Effector memory CD4-positive, alpha-beta T cell (primary cell): ENCODE data around the gene SLC22A31.
"Not testable (repeated sequence)": the region's sequence is repeated elsewhere in the genome, so short reads cannot be mapped to it uniquely, and the experiment has no call there.

Experiments used
- DNase-seq, 3 donors: peaks; one replicate each; pipeline ENCODE4 v3.0.0-alpha.2; 2020
- H3K27ac ChIP-seq: 2 replicates; pipeline ENCODE4 v1.7.0; 2013; ENCODE audit warnings: mild to moderate bottlenecking, low read length, moderate library complexity; ENCODE audit not compliant: insufficient read depth, poor library complexity, severe bottlenecking
- H3K27me3 ChIP-seq: replicated peaks from 2 replicates; pipeline ENCODE4 v1.7.0; 2013; ENCODE audit warnings: mild to moderate bottlenecking, low read length; ENCODE audit not compliant: insufficient read depth, control insufficient read depth, poor library complexity, severe bottlenecking
- H3K36me3 ChIP-seq: 2 replicates; pipeline ENCODE4 v1.7.0; 2013; ENCODE audit warnings: mild to moderate bottlenecking, low read length, moderate library complexity; ENCODE audit not compliant: control insufficient read depth, insufficient read depth
- H3K4me1 ChIP-seq: 2 replicates; pipeline ENCODE4 v1.7.0; 2013; ENCODE audit warnings: low read length, mild to moderate bottlenecking; ENCODE audit not compliant: control insufficient read depth, insufficient read depth, poor library complexity, severe bottlenecking
- H3K4me3 ChIP-seq: 2 replicates; pipeline ENCODE4 v1.7.0; 2013; ENCODE audit warnings: low read length, low read depth, mild to moderate bottlenecking; ENCODE audit not compliant: insufficient read depth, poor library complexity, severe bottlenecking
- H3K9me3 ChIP-seq: 2 replicates; pipeline ENCODE4 v1.7.0; 2013; ENCODE audit warnings: mild to moderate bottlenecking, low read length, moderate library complexity; ENCODE audit not compliant: control insufficient read depth

The SLC22A31 gene

DNA sequence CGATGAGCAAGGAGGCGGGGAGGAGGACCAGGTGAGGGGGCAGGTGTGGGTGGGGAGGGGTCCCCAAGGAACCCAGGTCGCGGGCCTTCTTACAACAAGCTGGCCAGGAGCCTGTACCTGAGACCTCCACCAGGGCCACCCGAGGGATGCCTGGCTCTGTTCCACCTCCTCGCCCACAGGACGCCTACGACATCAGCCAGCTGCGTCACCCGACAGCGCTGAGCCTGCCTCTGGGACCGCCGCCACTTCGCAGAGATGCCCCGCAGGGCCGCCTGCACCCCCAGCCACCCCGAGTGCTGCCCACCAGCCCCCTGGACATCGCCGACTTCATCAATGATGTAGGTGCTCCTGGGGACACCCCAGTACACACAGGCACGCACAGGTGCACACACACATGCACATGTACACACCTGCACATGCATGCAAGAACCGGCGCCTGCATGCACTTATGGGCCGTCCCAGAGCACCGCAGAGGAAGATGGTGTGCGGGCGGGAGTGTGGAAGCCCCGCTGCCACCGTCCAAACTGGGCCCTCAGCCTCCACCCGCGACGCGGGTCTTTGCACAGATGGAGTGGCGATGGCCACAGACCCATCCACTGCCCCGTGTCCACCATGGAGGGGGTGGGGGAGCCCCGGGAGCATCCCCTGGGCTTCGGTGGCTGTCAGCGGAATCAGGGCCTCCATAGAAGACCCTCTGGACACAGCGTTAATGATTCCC, 6.6 kb downstream of the SLC22A31 start:
- no peaks in the 10 kb centered on the region for H3K36me3 ChIP-seq
- no peaks in the 10 kb centered on the region for H3K9me3 ChIP-seq
- no peak for DNase-seq
- H3K4me1 ChIP-seq = peaks cover 4% of the 10 kb centered on the region
- no peak overlapping the region for H3K4me3 ChIP-seq
- no peaks in the 10 kb centered on the region for H3K27me3 ChIP-seq
- H3K27ac ChIP-seq = no peak overlapping the region

DNA sequence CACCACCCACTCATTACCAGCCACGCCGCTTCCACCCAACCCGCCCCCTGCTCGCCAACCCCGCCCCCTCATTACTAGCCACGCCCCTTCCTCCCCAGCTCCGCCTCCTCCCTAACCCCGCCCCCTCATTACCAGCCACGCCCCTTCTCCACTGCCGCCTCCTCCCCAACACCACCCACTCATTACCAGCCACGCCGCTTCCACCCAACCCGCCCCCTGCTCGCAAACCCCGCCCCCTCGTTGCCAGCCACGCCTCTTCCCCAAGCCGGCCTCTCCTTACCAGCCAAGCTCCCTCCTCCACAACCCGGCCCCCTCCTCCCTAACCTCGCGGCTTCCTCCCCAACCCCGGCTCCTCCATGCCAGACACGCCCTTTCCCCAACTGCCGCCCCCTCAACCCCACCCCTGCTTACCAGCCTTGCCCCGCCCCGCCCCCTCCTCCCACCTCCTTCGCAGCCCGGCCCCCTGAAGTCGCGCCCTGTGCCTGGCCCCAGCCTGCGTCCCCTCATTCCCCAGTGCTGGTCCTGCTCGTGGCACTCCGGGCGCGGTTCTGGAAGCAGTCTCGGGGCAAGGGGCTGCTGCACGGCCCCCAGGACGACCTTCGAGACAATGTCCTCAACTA, 7.3 kb downstream of the SLC22A31 start:
- Histone ChIP-seq H3K36me3 (no peaks in the 10 kb centered on the region), H3K4me3 (no peak overlapping the region)

DNA sequence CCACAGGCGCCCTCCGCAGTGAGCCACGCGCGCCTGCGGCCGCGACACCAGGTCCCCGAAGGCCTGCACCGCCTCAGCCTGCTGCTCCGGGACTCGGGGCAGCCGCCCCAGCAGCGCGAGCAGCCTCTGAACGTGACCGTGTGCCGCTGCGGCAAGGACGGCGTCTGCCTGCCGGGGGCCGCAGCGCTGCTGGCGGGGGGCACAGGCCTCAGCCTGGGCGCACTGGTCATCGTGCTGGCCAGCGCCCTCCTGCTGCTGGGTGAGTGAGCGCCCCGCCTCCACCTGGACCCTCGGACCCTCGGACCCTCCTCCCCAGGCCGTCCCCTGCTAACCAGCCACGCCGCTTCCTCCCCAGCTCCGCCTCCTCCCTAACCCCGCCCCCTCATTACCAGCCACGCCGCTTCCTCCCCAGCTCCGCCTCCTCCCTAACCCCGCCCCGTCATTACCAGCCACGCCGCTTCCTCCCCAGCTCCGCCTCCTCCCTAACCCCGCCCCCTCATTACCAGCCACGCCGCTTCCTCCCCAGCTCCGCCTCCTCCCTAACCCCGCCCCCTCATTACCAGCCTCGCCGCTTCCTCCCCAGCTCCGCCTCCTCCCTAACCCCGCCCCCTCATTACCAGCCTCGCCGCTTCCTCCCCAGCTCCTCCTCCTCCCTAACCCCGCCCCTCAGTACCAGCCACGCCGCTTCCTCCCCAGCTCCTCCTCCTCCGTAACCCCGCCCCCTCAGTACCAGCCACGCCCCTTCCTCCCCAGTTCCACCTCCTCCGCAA, 8.0 kb downstream of the SLC22A31 start:
- DNase-seq = peak; percentile 69 to 76 (median 73)
- not testable (repeated sequence) for H3K27ac ChIP-seq, H3K4me1 ChIP-seq, H3K27me3 ChIP-seq, H3K36me3 ChIP-seq, H3K9me3 ChIP-seq
- peak overlapping the region; percentile 35 for H3K4me3 ChIP-seq

More for the DNA sequence above, 7.3 kb downstream of the SLC22A31 start:
- Histone ChIP-seq H3K27ac (no peak overlapping the region), H3K4me1 (peaks cover 4% of the 10 kb centered on the region), H3K27me3 (no peaks in the 10 kb centered on the region), H3K9me3 (no peaks in the 10 kb centered on the region)
- DNase-seq = no peak

DNA sequence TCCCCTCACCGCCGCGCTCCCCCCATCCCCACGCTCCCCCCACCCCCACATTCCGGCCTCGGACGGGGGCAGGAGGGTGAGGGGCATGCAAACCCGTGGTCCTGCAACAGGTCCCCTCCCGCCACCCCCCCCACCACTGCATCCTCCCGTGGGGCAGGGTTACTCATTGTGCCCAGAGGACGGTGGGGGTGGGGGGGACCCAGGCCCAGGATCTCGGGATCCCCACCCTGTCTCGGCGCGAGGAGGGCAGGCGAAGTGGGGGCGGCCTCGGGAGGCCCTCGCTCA, 8.5 kb downstream of the SLC22A31 start:
- no peaks in the 10 kb centered on the region for H3K36me3 ChIP-seq
- peaks cover 4% of the 10 kb centered on the region for H3K4me1 ChIP-seq
- H3K27me3 ChIP-seq = no peaks in the 10 kb centered on the region
- H3K4me3 ChIP-seq = peak overlapping the region; percentile 35
- H3K9me3 ChIP-seq = no peaks in the 10 kb centered on the region
- DNase-seq = no peak
- no peak overlapping the region for H3K27ac ChIP-seq

DNA sequence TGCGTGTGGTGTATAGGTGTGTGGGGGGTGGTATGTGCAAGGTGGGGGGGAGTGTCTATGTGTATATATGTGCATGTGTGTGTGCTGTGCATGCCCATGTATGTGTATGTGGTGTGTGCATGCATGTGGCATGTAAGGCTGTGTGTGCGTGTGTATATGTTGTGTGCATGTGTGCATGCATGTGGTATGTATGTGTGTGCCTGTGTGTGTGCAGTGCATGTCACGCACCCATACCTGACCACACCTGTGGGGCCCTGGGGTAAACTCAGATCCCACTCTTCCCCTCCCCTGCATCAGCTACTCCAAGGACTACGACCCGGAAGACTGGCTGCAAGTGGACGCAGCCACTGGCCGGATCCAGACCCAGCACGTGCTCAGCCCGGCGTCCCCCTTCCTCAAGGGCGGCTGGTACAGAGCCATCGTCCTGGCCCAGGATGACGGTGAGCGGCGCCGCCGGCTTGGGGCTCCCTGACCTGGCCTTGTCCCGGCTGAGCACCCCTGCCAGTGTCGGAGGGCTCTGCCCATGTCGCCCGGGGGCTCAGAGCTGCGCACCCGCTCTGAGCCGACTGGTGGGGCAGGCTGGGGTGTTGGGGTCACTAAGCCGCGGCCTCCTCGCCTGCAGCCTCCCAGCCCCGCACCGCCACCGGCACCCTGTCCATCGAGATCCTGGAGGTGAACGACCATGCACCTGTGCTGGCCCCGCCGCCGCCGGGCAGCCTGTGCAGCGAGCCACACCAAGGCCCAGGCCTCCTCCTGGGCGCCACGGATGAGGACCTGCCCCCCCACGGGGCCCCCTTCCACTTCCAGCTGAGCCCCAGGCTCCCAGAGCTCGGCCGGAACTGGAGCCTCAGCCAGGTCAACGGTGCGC, 9.1 kb downstream of the SLC22A31 start:
- no peak overlapping the region for H3K27ac ChIP-seq
- no peaks in the 10 kb centered on the region for H3K9me3 ChIP-seq
- H3K36me3 ChIP-seq = no peaks in the 10 kb centered on the region
- DNase-seq = no peak
- H3K4me3 ChIP-seq = no peak overlapping the region
- H3K4me1 ChIP-seq = peaks cover 4% of the 10 kb centered on the region
- H3K27me3 ChIP-seq = no peaks in the 10 kb centered on the region

DNA sequence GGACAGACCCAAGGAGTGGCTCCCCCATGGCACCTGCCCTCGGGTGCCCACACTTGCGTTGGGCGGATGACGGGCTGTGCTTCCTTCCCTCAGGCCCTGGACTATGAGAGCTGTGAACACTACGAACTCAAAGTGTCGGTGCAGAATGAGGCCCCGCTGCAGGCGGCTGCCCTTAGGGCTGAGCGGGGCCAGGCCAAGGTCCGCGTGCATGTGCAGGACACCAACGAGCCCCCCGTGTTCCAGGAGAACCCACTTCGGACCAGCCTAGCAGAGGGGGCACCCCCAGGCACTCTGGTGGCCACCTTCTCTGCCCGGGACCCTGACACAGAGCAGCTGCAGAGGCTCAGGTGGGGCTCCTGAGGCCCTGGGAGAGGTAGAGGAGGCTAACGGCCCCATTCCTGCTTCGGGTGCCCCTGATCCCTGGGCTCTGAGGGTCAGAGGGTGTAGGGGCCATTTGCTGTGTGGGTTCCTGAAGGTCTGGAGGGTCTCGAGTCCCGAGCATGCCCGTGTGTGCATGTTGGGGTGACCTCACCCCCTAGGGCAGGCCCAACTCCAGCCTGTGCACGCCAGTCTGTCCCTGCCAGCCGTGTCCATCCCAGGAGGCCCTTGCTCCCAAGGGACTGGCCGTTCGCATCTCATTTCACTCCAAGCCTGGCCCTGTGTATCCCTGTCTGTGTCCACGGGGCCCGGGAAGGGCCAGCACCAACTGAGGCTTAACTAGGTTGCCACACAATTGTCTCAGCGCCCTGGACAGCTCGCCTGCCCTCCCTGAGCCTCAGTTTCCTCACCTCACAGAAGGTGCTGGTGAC, 10.0 kb downstream of the SLC22A31 start:
- no peaks in the 10 kb centered on the region for H3K27me3 ChIP-seq
- H3K27ac ChIP-seq = no peak overlapping the region
- no peaks in the 10 kb centered on the region for H3K9me3 ChIP-seq
- no peak for DNase-seq
- H3K36me3 ChIP-seq = no peaks in the 10 kb centered on the region
- no peak overlapping the region for H3K4me3 ChIP-seq
- peaks cover 4% of the 10 kb centered on the region for H3K4me1 ChIP-seq

DNA sequence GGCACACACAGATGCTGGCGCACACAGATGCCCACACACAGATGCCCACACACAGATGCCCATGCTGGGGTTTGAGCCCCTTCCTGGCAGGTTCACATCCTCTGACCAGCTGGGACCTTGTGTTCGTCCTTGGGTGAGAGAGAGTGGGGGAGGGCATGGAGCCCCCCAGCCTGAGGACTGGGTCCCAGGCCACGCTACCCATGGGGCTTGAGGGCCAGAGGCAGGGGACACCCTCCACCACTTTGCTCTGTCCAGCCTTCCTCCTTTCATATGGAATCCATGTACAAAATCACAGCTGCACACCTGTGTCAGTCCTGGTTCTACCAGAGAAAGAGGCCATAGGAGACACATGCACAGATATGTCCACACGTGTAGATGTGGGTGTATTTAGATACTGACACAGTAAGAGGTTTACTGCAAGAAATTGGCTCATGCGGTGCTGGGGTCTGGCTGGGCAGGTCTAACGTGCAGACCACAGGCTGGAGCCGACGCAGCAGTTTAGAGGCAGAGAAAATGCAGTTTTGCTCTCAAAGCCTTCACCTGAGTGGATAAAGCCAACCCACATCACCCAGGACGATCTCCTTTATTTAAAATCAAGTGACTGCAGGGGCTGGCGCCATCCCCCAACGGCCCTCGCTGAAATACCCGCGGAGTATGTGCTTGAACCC, 10.8 kb downstream of the SLC22A31 start:
- H3K4me3 ChIP-seq = no peak overlapping the region
- no peaks in the 10 kb centered on the region for H3K27me3 ChIP-seq
- H3K36me3 ChIP-seq = no peaks in the 10 kb centered on the region
- H3K9me3 ChIP-seq = no peaks in the 10 kb centered on the region
- peaks cover 4% of the 10 kb centered on the region for H3K4me1 ChIP-seq
- no peak for DNase-seq
- H3K27ac ChIP-seq = no peak overlapping the region

DNA sequence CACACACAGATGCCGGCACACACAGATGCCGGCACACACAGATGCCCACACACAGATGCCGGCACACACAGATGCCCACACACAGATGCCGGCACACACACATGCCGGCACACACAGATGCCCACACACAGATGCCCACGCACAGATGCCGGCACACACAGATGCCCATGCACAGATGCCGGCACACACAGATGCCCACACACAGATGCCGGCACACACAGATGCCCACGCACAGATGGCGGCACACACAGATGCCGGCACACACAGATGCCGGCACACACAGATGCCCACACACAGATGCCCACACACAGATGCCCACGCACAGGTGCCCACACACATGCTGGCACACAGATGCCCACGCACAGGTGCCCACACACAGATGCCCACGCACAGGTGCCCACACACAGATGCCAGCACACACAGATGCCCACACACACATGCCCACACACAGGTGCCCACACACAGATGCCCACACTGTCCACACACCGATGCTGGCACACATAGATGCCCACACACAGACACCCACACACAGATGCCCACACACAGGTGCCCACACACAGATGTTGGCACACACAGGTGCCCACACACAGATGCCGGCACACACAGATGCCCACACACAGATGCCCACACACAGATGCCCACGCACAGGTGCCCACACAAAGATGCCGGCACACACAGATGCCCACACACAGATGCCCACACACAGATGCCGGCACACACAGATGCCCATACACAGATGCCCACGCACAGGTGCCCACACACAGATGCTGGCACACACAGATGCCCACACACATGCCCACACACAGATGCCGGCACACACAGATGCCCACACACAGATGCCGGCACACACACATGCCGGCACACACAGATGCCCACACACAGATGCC, 11.6 kb downstream of the SLC22A31 start:
- not testable (repeated sequence) for H3K4me3 ChIP-seq, DNase-seq, H3K4me1 ChIP-seq, H3K9me3 ChIP-seq, H3K27ac ChIP-seq, H3K27me3 ChIP-seq, H3K36me3 ChIP-seq
